Gastrocnemius medialis (tissue), 4 donors: Measurements from ENCODE around the gene ZNF365. TPM values are rescaled to one million over a fixed set of nuclear protein-coding genes. Genes with fewer than 3 reads are reported as not detected.

ENCODE experiments used
- ATAC-seq, 2 donors: fragments of 150-250 bp; one replicate each; pipeline ENCODE4 v1.9.1; 2016
- DNase-seq, 2 donors: peaks; one replicate each; pipeline ENCODE4 v3.0.0-alpha.2; 2019
- H3K27ac ChIP-seq, 4 donors: fragments of 200-600 bp; sonication (generic); 1 replicate in 1 of 4; 2 replicates in 3 of 4; pipeline ENCODE4 v1.5.1; 2016 to 2018; ENCODE audit warnings: mild to moderate bottlenecking in 2 of 4, moderate library complexity in 1 of 4
- H3K27me3 ChIP-seq, 3 donors: fragments of 200-600 bp; sonication (generic) in 2 of 3; 1 replicate in 1 of 3; 2 replicates in 2 of 3; pipeline versions ENCODE4 v1.5.1 to v1.6.0; 2016 to 2019; ENCODE audit warnings: mild to moderate bottlenecking in 1 of 3, moderate library complexity in 1 of 3
- H3K36me3 ChIP-seq, 2 donors: fragments of 200-600 bp; sonication (generic) in 1 of 2; one replicate each; pipeline ENCODE4 v1.5.1; 2017 to 2018
- H3K4me1 ChIP-seq, 2 donors: fragments of 200-600 bp; sonication (generic) in 1 of 2; one replicate each; pipeline ENCODE4 v1.5.1; 2016 to 2017; ENCODE audit warnings: mild to moderate bottlenecking in 2 of 2
- H3K4me3 ChIP-seq, 4 donors: fragments of 200-600 bp; sonication (generic) in 3 of 4; 1 replicate in 1 of 4; 2 replicates in 3 of 4; pipeline ENCODE4 v1.5.1; 2016 to 2019; ENCODE audit warnings: mild to moderate bottlenecking in 2 of 4
- H3K9me3 ChIP-seq, 3 donors: fragments of 200-600 bp; sonication (generic) in 2 of 3; 1 replicate in 1 of 3; 2 replicates in 2 of 3; pipeline ENCODE4 v1.5.1; 2016 to 2019
- POLR2A ChIP-seq, 2 donors: fragments of 450-650 bp; IDR thresholded peaks; one replicate each; pipeline ENCODE4 v1.6.1; 2017; ENCODE audit warnings: antibody characterized with exemption in 2 of 2, mild to moderate bottlenecking in 2 of 2, moderate library complexity in 2 of 2
- in situ Hi-C, 4 donors: fragments of 200-750 bp; cut with MboI; loops; one replicate each; pipeline versions ENCODE4 v1.15.0 to v1.8.0; 2017; ENCODE audit warnings: low sequenced_read_pairs in 4 of 4
- intact Hi-C: fragments of 100-400 bp; cut with DNase I; formaldehyde crosslinking; loops from one replicate; pipeline ENCODE4 v1.15.1; 2023; ENCODE audit warnings: low total_unique reads
- total RNA-seq, 4 donors: library from RNA; depleted of rRNA; stranded (reverse); fragments of >200 nt; gene quantifications; one replicate each; pipeline versions ENCODE4 v1.1.0 to v1.2.3, GENCODE V29; 2016
- TF ChIP-seq, protein P1 (sequence below), 5 experiments: fragments of 450-650 bp in 3 of 5; fragments of 200-600 bp in 2 of 5; sonication (generic) in 2 of 5; IDR thresholded peaks in 4 of 5; conservative IDR thresholded peaks in 1 of 5; 1 replicate in 4 of 5; 2 replicates in 1 of 5; pipeline ENCODE4 v1.5.1; 2016 to 2019; ENCODE audit warnings: antibody characterized with exemption in 5 of 5, mild to moderate bottlenecking in 3 of 5, moderate library complexity in 3 of 5

Gene ZNF365
- total RNA-seq, 4 donors from 2014 or later, result not detected

DNA sequence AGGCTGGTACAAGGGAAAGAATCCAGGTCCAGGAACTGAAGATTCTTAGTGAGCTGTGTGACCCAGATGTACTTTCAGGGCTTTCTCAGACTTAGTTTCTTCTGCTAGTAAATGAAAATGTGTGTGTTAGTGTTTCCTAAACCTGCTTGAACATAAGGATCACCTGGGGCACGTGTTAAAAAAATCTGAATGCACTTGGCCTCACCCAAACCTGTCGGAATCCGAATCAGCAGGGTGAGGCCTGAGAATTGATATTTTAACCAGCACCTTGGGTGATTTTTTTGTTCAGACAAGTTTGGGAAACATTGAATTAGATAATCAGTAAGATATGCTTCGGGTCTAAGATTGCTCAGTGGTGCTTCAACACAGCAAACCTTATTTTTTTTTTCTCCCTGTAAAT is 59.7 kb downstream of the ZNF365 start:
- H3K36me3 ChIP-seq, result no peaks in the 10 kb centered on the region
- TF ChIP-seq, protein P1, sequence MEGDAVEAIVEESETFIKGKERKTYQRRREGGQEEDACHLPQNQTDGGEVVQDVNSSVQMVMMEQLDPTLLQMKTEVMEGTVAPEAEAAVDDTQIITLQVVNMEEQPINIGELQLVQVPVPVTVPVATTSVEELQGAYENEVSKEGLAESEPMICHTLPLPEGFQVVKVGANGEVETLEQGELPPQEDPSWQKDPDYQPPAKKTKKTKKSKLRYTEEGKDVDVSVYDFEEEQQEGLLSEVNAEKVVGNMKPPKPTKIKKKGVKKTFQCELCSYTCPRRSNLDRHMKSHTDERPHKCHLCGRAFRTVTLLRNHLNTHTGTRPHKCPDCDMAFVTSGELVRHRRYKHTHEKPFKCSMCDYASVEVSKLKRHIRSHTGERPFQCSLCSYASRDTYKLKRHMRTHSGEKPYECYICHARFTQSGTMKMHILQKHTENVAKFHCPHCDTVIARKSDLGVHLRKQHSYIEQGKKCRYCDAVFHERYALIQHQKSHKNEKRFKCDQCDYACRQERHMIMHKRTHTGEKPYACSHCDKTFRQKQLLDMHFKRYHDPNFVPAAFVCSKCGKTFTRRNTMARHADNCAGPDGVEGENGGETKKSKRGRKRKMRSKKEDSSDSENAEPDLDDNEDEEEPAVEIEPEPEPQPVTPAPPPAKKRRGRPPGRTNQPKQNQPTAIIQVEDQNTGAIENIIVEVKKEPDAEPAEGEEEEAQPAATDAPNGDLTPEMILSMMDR (IDR thresholded peaks at IDR 0.05 in 4 of 5, conservative IDR thresholded peaks at IDR 0.05 in 1 of 5), result no peak
- no peak for TF ChIP-seq POLR2A (IDR thresholded peaks at IDR 0.05)
- no peak overlapping the region for H3K4me3 ChIP-seq
- in situ Hi-C loops (loop anchor here in 3 of 4 donors (25.0 kb wide), 3 partner anchors 403 to 728 kb away; no protein-coding TSS in a partner anchor), intact Hi-C loops (no loop called here)
- H3K4me1 ChIP-seq, result no peaks in the 10 kb centered on the region
- no peaks in the 10 kb centered on the region for H3K9me3 ChIP-seq
- no peaks in the 10 kb centered on the region for H3K27me3 ChIP-seq
- no peak for ATAC-seq
- no peak overlapping the region for H3K27ac ChIP-seq
- no peak for DNase-seq

DNA sequence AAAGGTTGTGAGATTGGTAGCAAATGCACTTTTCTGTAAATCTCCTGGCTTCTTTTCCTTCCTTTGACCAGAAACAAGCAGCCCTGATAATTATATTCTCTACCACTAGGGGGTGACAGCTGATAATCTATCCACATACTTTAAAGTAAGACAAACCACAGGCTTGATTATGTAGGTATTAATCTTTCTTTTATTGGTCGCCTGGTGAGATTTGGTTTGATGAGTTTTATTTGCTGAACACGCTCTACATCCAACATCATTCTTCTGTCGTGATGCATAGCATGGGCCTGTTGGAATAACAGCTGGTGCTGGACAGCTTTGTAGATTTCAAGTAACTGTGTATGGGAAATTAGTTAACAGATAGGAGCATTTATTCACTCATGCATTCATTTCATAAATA is 63.5 kb downstream of the ZNF365 start:
- in situ Hi-C loops, result loop anchor here (5.0 to 25.0 kb wide), 4 partner anchors 400 to 725 kb away; no protein-coding TSS in a partner anchor
- H3K4me1 ChIP-seq, result peaks cover 0 to 3% of the 10 kb centered on the region in 2 donors
- peak in 1 of 2 donors; percentile 60 for ATAC-seq

DNA sequence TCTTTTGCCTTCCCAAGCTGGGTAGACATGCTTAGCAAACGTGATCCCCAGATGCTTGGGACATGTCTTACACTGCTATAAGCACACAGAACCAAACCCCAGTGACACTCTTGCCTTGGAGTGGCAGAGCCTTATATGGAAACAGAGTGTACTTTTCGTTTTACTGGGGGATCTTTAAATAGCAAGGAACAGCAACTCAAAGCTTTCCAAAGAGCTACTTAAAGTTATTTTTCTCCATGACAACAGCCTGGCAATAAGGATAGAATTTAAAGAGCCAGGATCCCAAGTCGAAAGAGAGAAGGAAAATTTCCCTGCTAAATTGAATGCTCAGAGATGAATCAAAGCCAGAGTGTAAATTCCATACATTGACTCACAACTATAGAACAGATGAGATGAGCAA is 67.8 kb downstream of the ZNF365 start:
- no peak for DNase-seq
- TF ChIP-seq POLR2A (IDR thresholded peaks at IDR 0.05), result no peak
- TF ChIP-seq, protein P1 (IDR thresholded peaks at IDR 0.05 in 4 of 5, conservative IDR thresholded peaks at IDR 0.05 in 1 of 5), result no peak
- no peak for ATAC-seq
- Histone ChIP-seq H3K27ac (no peak overlapping the region), H3K4me1 (peaks cover 0 to 3% of the 10 kb centered on the region in 2 donors), H3K4me3 (no peak overlapping the region), H3K27me3 (no peaks in the 10 kb centered on the region), H3K9me3 (no peaks in the 10 kb centered on the region), H3K36me3 (no peaks in the 10 kb centered on the region)
- intact Hi-C loops (no loop called here), in situ Hi-C loops (loop anchor here in 3 of 4 donors (25.0 kb wide), 3 partner anchors 395 to 720 kb away; no protein-coding TSS in a partner anchor)

More for the DNA sequence above, 63.5 kb downstream of the ZNF365 start:
- Histone ChIP-seq H3K27ac (no peak overlapping the region), H3K27me3 (no peaks in the 10 kb centered on the region), H3K36me3 (no peaks in the 10 kb centered on the region), H3K4me3 (no peak overlapping the region), H3K9me3 (no peaks in the 10 kb centered on the region)
- TF ChIP-seq POLR2A (IDR thresholded peaks at IDR 0.05), result no peak
- TF ChIP-seq, protein P1 (IDR thresholded peaks at IDR 0.05 in 4 of 5, conservative IDR thresholded peaks at IDR 0.05 in 1 of 5), result peak; percentile 57 to 77 (median 64)
- intact Hi-C loops, result loop anchor here (1.0 to 2.0 kb wide), 2 partner anchors 381 to 721 kb away; no protein-coding TSS in a partner anchor
- DNase-seq, result no peak

DNA sequence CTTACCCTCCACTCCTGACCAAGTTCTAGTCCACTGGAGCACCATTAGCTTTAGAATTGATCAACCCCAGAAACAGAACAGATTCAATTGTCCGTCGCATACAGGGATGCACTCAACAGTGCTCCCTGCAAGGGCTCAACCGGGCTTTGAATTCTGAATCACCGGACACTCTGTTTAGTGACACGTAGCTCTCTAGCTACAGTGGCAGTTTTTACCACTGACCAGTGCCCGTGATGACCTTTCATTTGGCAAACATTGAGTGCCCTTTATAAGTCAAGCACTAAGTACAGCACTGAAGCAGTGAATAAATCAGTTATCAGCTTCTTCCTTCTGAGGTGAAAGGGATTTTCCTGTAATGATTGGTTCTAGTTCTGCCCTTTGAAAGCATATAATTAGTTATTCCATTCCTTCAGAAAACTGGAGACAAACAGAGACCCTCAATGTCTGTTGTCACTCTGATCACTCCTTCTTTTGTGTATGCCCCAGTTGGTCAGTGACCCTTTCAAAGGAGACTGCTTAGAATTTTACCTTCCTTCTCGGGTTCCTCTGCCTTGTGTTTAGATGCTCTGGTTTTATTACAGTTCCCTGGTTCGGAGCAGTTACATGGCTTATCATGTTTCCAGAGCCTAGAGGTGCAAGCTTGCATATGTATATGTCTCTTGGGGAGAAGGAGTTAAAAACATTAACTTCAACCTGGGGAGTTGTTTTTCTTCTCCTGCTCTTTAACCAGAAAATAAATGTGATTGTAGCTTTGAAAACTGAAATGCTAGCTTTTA is 68.9 kb downstream of the ZNF365 start:
- Histone ChIP-seq H3K9me3 (no peaks in the 10 kb centered on the region), H3K27me3 (no peaks in the 10 kb centered on the region), H3K36me3 (no peaks in the 10 kb centered on the region), H3K27ac (no peak overlapping the region), H3K4me3 (no peak overlapping the region), H3K4me1 (peaks cover 0 to 3% of the 10 kb centered on the region in 2 donors)
- no peak for ATAC-seq
- TF ChIP-seq POLR2A (IDR thresholded peaks at IDR 0.05), result no peak
- TF ChIP-seq, protein P1 (IDR thresholded peaks at IDR 0.05 in 4 of 5, conservative IDR thresholded peaks at IDR 0.05 in 1 of 5), result no peak
- DNase-seq, result no peak
- in situ Hi-C loops (loop anchor here in 3 of 4 donors (25.0 kb wide), 3 partner anchors 394 to 719 kb away; no protein-coding TSS in a partner anchor), intact Hi-C loops (no loop called here)
